ENCODE measurements around the gene DAPP1.

Gene DAPP1

GRCh38 chr4:99856166-99856565 is 39.5 kb downstream of the DAPP1 start:
- no peak for DNase-seq

DNA sequence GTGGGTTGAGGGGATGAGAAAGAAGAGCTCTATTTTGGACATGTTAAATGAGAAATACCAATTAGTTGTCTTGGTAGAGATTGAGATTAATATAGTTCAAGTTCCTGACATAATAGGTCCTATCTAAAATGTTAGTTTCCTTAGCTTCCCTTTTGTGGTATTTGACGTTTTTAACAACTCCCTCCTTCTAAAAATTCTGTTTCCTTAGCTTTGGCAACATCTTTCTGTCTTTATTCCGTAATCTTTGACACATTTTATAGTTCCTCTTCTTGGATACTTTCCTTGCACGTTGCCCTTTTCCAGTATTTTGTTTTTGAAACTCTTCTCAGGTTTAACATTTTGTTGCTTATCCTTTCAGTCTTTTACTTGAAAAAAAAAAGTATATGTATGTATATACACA is 40.7 kb downstream of the DAPP1 start:
- DNase-seq: no peak

DNA sequence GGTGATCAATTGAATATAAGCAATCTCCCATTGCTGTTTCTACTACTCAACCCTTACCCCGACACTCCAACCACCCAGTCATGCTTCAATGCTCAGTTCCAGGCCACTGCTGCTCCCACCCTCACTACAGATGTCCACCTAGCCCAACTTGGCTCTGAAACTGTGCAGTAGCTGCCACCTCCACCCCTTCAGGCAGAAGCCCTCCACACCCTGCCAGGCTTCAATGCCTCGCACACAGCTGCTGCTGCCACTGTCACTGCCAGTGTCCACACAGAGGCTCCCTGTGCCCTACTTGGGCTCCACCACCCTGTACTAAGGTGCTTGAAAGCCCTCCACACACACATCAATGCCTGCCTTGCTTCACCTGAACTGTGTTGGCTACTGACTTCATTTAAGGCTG is 43.0 kb downstream of the DAPP1 start:
- no peak for DNase-seq

DNA sequence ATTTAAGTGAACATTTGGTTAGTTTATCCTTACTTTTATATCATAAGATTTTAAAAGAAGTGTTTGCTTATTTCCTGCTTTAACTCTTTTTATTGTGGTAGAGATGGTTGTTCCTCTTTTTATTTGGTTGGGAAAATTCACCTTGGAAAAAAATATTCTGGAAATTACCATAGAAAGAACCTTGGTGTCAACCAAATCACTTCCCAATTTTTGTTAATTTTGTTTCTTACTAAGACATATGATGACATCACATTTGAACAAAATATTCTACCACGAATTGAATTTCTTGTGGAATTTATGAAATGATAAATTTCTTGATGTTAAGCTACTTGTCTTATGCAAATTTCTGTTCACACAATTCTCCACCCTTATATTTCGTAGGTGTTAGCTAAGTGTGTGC is 43.9 kb downstream of the DAPP1 start:
- DNase-seq: no peak

DNA sequence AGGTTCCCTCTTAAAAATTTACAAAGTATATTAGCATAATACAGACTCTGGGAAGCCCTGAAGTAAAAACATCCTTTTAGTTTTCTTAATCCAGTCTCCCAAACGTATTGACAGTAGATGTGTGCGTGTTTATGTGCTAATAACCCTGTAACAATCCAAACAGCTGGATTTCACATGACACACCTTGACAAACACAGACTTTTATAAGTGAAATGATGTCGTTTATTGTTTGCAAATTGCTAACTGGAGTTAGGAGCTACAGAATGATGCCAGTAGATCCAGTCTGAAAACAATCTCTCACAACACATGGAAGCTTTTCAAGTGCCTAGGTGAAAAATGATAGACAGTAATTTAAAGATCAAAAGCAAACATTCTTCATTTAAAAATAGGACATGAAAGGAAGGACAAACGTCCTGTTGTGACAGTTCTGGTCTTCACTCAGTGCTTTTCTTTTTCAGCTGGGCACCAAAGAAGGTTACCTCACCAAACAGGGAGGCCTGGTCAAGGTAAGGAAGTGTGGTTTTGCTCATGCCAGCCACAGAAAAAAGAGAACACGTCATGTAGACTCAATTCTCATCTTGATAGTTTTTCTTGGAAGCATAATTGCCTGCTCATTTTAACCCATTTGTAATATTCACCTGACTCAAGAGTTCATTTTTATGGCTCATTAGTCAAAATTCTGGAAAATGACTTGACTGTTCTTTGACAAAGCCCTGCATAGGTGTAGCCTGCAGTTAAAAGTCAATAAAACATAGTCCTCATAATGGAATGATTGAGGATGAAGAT is 44.7 kb downstream of the DAPP1 start:
- peak; percentile 64 for DNase-seq

DNA sequence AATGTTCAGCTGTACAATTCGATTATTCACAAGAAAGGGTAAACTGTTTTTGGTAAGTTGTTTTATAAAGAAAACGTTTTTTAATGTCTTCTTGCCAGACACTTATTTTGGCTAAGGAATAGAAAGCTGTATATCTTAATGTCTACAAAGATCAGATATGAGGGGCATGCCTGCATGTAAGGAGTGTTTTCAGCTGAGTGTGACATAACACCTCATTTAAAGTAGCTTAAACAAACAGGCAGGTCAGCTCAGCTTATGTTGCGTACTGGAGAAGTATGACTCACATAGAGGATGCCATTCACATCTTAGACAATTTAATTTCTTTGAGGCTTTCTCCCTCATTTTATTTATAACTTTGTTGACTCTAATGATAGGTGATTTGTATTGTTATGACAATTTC is 47.2 kb downstream of the DAPP1 start:
- DNase-seq: no peak

GRCh38 chr4:99868126-99868596 is 51.5 kb downstream of the DAPP1 start:
- no peak for DNase-seq

DNA sequence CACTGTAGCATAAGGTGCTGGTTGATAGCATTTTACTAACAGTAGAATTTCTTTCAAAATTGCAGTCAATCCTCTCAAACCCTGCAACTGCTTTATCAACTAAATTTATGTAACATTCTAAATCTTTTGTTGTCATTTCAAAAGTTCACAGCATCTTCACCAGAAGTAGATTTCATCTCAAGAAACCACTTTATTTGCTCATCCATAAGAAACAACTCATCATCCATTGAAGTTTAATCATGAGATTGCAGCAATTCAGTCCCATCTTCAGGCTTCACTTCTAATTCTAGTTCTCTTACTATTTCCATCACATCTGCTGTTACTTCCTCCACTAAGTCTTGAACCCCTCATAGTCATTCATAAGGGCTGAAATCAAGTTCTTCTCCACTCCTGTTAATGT is 55.9 kb downstream of the DAPP1 start:
- no peak for DNase-seq

DNA sequence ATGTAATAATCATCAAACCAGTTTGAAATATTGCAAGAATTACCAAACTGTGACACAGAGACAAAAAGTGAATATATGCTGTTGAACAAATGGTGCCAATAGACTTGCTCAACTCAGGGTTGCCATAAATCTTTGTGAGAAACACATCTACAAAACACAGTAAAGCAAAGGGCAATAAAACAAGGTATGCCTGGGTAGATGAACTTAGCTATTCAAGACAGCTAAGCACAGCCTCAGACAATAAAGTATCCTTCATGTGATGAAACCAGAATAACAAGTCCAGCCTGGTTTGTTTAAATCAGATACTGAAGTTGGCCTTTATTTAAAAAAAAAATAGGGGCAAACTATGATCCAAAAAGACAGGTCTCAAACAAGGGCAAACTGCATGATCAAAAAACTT is 58.4 kb downstream of the DAPP1 start:
- no peak for DNase-seq

GRCh38 chr4:99876946-99877345 is 60.3 kb downstream of the DAPP1 start:
- DNase-seq: no peak

- no peak for DNase-seq
These were observed 62.0 kb downstream of the DAPP1 start for GRCh38 chr4:99878604-99879003.

DNA sequence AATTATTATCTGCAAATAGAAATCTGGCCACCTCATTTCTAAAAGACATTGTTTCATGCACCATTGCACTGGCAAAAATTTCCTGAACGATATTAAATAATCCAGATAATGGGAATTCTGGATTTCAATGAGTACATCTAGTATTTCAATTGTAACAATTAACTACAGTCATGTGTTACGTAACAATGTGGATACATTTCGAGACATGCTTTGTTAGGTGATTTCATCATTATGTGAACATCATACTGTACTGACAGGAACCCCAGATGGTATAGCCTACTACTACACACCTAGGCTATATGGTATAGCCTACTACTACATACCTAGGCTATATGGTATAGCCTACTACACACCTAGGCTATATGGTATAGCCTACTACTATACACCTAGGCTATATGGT is 62.8 kb downstream of the DAPP1 start:
- no peak for DNase-seq

DNA sequence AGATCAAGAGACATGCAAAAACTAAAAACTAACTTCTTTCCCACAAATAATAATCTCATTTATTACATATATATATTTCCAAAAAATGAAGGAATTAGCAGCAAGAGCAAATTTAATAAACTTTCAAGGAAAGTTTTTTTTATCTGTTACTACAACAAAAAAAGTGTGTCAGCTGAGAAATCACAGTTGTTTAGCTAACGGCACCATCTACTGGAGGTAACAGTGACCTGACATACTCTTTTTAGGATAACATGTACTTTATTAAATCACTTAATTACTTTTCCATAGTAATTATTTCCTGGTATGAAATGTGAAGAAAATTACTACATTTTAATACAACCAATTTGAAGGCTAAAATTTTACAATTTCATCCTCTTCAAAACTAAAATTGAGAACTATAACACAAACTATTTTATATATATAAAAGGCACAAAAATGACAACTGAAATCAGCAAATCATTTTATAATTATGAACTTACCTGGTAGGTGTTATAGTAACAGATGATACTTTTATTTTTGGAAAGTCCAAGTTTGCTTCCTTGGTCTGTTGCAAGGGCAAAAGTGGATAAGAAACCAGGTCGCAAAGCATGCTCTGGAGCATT is 68.5 kb downstream of the DAPP1 start:
- peak; percentile 2 for DNase-seq

DNA sequence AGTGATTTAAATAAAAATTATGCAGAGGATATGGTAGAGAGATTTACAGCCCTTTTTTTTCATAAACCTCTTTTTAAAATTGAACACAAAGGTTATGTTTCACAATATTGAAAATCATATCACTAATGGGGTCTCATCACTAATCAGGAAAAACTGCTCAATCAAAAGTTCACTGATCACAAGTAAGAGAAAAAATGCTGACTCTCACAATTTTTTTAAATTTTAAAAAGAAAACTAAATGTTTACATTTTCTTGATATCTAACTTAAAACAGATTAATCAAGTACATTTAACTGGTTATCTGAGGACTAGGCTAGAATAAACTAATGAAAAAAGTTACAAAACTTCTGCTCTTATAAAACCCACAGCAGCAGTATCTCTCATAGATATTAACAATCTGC is 69.1 kb downstream of the DAPP1 start:
- DNase-seq: no peak

GRCh38 chr4:99886146-99886545 is 69.5 kb downstream of the DAPP1 start:
- no peak for DNase-seq

DNA sequence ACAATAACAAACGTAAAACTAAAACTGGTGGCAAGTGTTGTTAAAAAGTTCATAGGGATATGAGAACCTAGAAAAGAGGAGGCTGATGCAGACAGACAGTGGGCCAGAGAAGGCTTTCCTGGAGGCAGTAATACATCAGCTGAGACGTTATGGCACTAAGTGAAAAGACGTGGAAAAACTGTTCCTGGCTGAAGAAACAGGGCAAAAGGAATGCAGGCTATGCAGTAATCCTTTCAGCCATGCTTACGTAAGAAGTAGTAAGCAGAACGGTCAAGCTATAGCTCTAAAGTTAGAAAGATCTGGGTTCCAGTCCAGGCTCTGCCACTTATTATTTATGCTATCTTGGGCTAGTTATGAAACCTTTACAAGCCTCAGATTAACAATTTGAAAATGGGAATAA is 71.2 kb downstream of the DAPP1 start:
- DNase-seq: no peak

- no peak for DNase-seq
These were observed 74.7 kb downstream of the DAPP1 start for GRCh38 chr4:99891351-99891750.

DNA sequence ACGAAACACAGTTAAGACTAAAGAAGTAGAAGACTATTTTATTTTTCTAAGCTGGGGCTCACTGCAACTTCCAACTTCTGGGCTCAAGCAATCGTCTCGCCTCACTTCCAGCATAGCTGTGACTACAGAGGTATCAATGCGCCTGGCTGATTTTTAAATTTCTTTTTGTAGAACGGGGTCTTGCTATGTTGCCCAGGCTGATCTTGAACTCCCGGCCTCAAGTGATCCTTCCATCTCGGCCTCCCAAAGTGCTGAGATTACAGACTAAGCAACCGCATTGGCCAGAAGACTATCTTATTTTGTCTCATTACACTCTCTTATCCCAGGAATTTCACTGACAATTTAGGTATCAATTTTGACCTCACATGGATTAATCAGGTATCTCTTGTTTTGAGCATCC is 76.4 kb downstream of the DAPP1 start:
- no peak for DNase-seq

- DNase-seq: no peak
These were observed 77.2 kb downstream of the DAPP1 start for GRCh38 chr4:99893839-99894160.

- DNase-seq: peak; percentile 64
These were observed 77.8 kb downstream of the DAPP1 start, which contains the start of gene LAMTOR3 for GRCh38 chr4:99894161-99894997. Gene LAMTOR3, minus strand, starts transcription at chr4:99894427. Its CDS starts 464 bp downstream, at chr4:99893963.

DNA sequence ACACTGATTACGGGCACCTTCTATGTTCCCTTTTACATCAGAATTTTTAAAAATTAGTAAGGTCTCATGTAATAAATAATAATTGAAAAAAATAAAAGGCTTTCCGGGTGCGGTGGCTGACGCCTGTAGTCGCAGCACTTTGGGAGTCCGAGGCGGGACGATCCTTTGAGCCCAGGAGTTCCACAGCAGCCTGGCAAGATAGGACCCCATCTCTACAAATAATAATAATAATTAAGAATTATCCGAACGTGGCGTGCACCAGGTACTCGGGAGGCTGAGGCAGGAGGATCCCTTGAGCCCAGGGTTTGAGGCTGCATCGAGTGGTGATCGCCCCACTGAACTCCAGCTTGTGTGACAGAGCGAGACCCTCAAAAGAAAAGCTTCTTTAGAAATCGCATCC is 78.4 kb downstream of the DAPP1 start:
- no peak for DNase-seq

DNA sequence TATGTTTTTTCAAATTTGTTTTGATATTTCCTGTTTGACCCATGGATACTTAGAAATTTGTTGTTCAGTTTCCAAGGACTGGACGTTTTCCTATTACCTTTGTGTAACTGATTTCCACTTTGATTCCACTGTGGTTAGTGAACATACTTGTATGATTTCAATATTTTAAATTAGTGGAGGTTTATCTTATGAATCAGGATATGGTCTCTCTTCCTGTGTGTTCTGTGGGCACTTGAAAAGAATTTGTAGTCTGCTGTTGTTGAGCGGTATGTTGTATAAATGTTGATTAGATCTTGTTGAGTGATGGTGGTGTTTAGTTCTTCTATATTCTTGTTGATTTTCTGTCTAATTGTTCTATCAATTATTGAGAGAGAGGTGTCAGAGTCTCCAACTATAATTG is 98.8 kb downstream of the DAPP1 start:
- DNase-seq: no peak

DNA sequence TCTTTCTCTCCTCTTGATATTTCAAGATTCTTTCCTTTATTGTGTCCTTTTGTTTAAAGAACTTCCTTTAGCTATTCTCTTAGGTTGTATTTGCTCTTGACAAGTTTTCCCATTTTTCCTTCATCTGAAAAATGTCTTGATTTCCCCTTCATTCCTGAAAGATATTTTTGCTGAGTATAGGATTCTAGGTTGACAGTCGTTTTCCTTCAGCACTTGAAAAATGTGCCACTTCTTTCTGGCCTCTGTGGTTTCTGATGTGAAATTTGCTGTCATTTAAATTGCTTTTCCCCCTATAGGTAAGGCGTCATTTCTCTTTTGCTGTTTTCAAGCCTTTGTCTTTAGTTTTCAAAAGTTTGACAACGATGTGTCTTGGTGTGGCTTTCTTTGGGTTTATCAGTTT is 100.9 kb downstream of the DAPP1 start:
- no peak for DNase-seq

DNA sequence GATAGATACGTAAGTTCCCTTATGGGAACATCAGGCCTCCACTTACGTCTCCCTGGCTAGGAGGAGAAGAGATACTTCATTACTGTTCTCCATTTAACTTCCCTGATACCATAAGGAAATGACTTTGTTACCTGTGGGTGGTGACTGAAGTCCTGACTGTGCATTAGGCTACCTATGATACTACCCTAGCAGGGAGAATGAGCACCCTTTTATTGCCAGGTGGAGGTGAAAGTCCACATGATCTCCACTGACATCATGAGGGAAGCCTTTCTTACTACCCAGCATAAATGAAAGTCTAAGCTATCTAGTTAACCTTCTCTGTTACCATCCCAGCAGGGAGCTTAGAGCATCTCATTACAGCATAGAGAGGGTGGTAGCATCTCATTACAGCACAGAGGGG is 102.0 kb downstream of the DAPP1 start:
- no peak for DNase-seq

Data from NCI-H748 treated with DMSO at 0.1 percent for 48 hours (cell line).